HG02623 (cell line): ENCODE data around the gene CPED1.
A peak's percentile ranks its signal among the peaks of the same experiment; 100 is the strongest.

ENCODE experiments used
- ATAC-seq: cut with Tn5 transposase; IDR thresholded peaks from one replicate; pipeline ENCODE4 v1.9.1; 2021; ENCODE audit warnings: moderate library complexity; ENCODE audit not compliant: unreplicated experiment

CPED1 gene

DNA sequence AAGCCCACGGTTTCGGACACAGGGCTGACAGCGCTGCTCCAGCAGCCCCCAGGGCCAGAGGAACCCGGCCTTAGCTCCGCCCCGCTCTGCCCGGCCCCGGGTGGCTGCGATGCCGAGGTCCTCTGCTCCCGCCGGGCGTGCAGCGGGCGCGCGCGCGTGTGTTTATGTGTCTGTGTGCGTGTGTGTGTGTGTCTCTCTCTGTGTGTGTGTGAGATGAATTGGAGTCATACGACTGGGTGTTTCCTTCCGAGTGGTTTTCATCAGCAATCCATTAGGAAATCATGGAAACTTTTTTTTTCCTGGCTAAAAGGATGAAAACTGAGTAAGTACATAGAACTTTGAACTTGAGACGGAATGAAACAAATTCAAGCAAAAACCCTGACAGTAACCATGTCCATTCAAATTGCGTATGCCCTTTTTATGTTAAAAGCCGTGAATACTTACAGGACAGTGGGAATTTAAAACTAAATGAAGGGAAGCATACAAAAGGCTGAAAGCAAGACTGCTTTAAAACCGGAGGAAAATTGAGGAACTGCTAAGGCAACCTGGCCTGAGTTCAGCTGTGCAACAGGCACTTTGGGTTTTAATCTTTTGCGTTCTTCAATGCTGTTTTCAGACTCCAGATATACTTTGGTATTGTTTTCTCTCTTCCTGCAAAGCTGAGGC lies at the start of gene CPED1:
Gene CPED1, plus strand, starts transcription at position 121 of the 666 bp plus-strand sequence. CDS start 911 bp downstream, outside the sequence.
- peak; percentile 37 for ATAC-seq

GRCh38 chr7:120939345-120939744 lies 49.2 kb upstream of the CPED1 start:
- no peak for ATAC-seq

DNA sequence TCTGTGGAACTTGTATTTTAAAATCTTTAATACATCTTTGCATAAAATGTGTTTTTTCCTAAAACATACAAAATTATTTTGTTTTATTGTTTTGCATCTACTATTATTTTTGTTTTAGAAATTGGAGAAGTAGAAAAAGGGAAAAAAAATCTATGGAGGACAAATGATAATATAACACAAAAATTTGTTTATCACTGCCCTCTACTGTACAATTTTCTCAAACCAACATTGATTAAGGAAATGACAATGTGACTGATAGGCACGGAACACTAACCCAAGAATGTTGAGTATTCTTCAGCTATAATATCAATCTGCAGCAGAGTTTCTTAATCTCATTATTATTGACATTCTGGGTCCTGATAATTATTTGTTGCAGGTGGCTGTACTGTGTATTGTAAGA lies 47.4 kb upstream of the CPED1 start:
- peak; percentile 52 for ATAC-seq

GRCh38 chr7:120941856-120942255 lies 46.7 kb upstream of the CPED1 start:
- ATAC-seq = no peak

- no peak for ATAC-seq
These were observed 45.6 kb upstream of the CPED1 start for GRCh38 chr7:120942861-120943260.

- no peak for ATAC-seq
These were observed 43.5 kb upstream of the CPED1 start for GRCh38 chr7:120944826-120945562.

DNA sequence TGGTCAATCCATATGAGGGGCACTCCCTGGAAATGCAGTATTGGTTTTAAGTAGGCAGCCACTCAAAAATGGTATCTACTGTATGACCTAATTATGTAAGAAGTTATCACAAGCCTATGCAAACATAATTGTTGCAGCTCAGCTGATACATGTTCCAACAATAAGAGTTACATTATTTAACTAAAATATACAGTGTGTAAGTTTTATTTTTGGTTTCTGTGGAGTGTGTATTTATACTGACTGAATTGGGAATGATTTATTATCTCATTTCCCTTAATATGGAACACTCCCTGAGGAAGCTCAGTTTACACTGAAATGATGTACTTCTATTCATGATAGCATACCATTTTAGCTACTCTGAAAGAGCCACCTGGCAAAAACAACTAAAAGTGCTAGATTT lies 40.5 kb upstream of the CPED1 start:
- ATAC-seq = no peak

GRCh38 chr7:120949393-120949911 lies 39.1 kb upstream of the CPED1 start:
- no peak for ATAC-seq

- no peak for ATAC-seq
These were observed 38.4 kb upstream of the CPED1 start for GRCh38 chr7:120949998-120950538.

GRCh38 chr7:120950539-120951308 lies 37.8 kb upstream of the CPED1 start, which contains the start of gene ING3:
ING3 (plus strand) TSS chr7:120950777; CDS start chr7:120950897, 120 bp downstream.
- ATAC-seq = peak; percentile 96

DNA sequence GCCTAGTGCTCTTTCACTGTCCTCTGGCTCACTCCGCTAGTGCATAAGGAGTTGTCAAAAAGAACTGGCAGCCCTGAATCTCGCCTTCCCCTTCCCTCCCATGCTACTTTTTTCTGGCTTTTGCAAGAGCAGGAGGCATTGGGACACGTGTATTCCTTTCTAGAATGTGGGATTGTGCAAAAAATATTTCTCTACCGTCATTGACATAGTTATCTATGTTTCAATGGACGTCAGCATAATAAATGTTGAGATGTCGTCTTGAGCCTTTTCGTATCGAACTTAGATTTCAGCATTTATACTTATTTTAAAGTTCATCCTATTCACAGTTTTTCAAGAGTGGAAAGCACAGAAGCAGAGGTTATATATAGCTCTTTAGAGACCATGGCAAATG lies 37.2 kb upstream of the CPED1 start:
- ATAC-seq = no peak

DNA sequence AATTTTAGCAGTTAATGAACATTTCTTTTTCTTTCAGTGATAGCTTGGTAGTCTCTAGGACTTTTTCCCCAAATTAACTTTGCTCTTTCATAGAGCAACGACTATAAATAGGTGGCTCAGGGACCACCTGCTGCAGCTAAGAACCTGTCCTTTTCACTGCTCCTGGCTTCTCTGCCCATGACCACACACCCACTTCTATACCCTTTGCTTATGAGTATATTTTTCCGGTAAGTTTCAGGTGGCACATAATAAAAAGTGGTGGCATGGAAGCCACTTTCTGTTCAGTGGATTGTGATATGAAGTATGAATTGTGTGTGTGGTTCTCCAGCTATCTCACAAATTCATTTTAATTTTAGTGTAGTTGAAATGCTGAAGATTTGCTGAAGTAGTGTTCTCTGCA lies 36.7 kb upstream of the CPED1 start:
- no peak for ATAC-seq

- peak; percentile 34 for ATAC-seq
These were observed 32.8 kb upstream of the CPED1 start for GRCh38 chr7:120955577-120956149.

DNA sequence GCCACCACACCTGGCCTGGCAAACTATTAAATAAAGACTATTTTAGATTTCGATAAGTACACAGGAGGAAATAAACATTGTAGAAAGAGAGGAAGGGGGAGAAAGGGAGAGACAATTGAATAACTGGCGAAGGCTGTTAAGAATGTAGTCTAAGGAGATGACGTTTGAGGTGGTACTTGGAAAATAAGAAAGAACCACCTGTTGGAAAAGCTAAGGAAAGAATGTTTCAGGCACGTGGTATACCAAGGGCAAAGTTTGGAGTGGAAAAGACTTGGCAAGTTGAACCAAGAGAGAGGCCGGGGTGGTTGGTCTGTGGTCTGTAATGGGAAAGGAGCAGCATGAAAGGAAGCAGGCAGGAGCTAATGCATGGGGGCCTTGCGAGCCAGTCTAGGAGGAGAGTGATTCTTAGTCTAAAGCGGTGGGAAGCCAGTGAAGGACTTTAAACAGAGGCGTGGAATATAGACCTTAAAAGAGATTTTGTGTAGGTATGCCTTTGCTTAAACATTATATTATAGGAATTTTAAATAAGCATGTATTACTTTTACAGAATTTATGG lies 28.5 kb upstream of the CPED1 start:
- ATAC-seq = no peak

- ATAC-seq = no peak
These were observed 27.8 kb upstream of the CPED1 start for GRCh38 chr7:120960714-120961113.

GRCh38 chr7:120961638-120962173 lies 26.8 kb upstream of the CPED1 start:
- ATAC-seq = no peak

DNA sequence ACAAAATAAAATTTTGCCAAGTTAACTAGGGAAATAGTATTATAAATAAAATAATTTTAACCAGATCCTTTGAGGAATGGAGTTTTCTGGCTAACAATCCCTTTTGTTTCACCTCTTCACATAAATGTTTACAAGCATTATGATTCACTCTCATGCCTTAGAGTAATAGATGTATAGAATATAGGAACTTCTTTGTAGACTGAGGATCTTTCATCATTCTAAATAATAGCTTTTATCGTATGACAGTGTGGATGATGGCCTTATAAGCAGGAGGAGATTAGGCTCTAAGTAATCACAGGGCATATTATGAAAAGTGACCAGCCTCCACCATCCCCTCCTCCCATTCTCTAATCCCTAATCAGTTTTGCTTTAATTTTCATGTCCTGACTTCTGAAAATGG lies 24.4 kb upstream of the CPED1 start:
- ATAC-seq = no peak

DNA sequence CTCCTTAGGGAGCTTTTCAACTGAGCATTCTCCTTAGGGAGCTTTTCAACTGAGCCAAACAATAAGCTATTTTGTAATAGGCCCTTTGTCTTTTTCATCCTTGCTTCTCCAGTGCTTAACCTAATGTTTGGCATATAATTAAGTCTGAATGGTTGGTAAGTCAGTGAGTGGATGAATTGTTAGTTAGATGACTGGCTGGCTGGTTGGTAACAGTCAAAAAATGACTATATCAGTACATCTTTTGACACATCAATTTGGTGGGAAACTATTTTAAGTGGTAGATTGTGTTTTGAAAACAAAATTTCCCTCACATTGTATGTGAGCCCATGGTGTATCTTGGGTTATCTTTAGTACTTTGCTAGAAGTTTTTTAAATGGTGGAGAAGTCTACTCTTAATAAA lies 21.6 kb upstream of the CPED1 start:
- no peak for ATAC-seq

DNA sequence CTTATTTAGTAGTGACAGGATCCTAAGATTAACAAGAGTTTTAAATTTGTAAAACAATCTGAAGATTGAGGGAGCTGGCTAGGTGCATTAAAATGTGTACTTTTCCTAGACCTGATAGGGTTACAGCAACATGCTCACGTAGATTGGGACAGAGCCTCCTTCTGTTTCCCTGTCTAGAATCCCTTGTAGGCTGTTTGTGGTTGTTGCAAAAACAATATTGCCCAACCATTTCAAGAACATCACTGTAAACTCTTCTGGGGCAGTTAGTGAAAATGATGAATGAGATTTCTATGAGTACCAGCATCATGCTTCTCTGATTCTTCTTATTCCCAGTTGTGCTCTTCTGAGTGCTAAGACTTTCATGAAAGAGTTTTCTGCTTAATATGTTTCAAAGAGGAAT lies 14.7 kb upstream of the CPED1 start:
- ATAC-seq = no peak

- ATAC-seq = no peak
These were observed 8.6 kb upstream of the CPED1 start for GRCh38 chr7:120979765-120980499.
